ENCODE measurements around the gene ADCY3.

- TF ChIP-seq CTCF (conservative IDR thresholded peaks at IDR 0.05) (no peak), ZFX (IDR thresholded peaks at IDR 0.05) (no peak)
Measured at GRCh38 chr2:24875272-24875671, 44.8 kb downstream of the ADCY3 start.

Data from C4-2B (cell line).